HAP-1 (cell line): ENCODE measurements around the gene DCX.

Experiments used
- DNase-seq, 2 experiments: peaks; one replicate each; pipeline ENCODE4 v3.0.0-alpha.2; 2016 to 2020; ENCODE audit warnings: low spot score in 2 of 2
- H3K27me3 ChIP-seq: fragments of 250-450 bp; sonication (Bioruptor Pico); 2 replicates; pipeline ENCODE4 v1.5.1; 2020; ENCODE audit warnings: low read depth, mild to moderate bottlenecking, moderate library complexity
- H3K36me3 ChIP-seq: fragments of 250-450 bp; sonication (Bioruptor Pico); replicated peaks from 2 replicates; pipeline ENCODE4 v1.5.1; 2020; ENCODE audit warnings: mild to moderate bottlenecking
- H3K4me1 ChIP-seq: fragments of 250-450 bp; sonication (Bioruptor Pico); 2 replicates; pipeline ENCODE4 v1.5.1; 2020; ENCODE audit warnings: mild to moderate bottlenecking
- H3K4me3 ChIP-seq: fragments of 250-450 bp; sonication (Bioruptor Pico); 2 replicates; pipeline ENCODE4 v1.5.1; 2020; ENCODE audit warnings: mild to moderate bottlenecking, moderate library complexity
- H3K9me3 ChIP-seq: fragments of 250-450 bp; sonication (Bioruptor Pico); 2 replicates; pipeline ENCODE4 v1.5.1; 2020; ENCODE audit warnings: mild to moderate bottlenecking, moderate library complexity
- in situ Hi-C: fragments of 300-500 bp; cut with MboI; formaldehyde crosslinking; loops from 3 replicates; pipeline ENCODE4 v1.14.3; 2020; ENCODE audit warnings: low sequenced_read_pairs, inconsistent platforms, mixed read lengths

The DCX gene

DNA sequence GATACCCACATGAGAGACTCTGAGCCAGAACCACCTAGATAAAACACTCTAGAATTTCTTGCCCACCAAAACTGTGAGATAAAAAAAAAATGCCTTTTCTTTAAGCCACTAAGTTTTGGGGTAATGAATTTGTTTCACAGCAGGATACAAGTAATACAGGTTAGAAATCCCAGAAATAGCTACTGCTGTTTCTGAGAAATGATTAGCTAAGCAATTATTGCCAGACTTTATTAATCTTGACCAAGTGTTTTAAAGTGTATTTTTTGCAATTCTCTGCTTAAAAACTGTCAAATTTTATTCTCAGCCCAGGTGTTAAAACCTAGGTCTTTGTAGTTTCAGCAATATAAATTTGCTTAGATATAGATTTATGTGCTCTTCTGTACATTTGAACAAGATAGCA lies 83.1 kb downstream of the DCX start:
- Histone ChIP-seq H3K27me3 (no peaks in the 10 kb centered on the region), H3K36me3 (no peaks in the 10 kb centered on the region), H3K9me3 (no peaks in the 10 kb centered on the region), H3K4me1 (peaks cover 8% of the 10 kb centered on the region), H3K4me3 (no peak overlapping the region)
- in situ Hi-C loops: no loop called here
- DNase-seq: no peak

DNA sequence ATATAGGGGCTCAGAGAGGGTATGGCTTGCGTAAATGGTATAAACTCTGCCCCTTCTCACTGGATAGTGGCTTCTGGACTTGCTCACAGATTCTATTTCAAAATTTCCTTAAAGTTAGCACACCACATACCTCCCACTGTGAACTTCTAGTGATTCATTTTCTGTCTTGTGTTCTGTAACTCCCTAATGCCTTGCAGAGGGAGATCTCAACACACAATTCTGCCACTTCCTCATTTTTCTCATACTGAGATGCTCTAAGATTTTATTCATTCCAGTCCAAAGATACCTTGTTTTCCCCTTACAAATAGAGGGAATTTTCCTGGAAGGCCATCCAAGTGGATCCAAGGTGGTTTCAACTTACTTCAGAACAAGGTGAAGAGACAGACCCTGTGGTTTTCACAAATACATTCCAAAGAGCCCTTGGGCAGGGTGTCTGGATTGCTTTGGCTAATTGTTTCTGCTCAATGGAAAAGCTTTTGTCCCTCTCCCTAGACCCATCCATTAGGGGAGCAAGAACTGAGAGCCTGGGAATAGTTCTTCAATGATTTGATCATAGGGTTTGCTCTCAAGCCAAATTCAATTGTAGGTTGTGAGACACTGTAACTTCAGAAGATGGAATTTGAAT lies 89.6 kb downstream of the DCX start:
- peaks cover 7% of the 10 kb centered on the region for H3K27me3 ChIP-seq
- H3K4me3 ChIP-seq: no peak overlapping the region
- no peaks in the 10 kb centered on the region for H3K9me3 ChIP-seq
- in situ Hi-C loops: no loop called here
- H3K4me1 ChIP-seq: peaks cover 8% of the 10 kb centered on the region
- no peak for DNase-seq
- H3K36me3 ChIP-seq: no peaks in the 10 kb centered on the region

DNA sequence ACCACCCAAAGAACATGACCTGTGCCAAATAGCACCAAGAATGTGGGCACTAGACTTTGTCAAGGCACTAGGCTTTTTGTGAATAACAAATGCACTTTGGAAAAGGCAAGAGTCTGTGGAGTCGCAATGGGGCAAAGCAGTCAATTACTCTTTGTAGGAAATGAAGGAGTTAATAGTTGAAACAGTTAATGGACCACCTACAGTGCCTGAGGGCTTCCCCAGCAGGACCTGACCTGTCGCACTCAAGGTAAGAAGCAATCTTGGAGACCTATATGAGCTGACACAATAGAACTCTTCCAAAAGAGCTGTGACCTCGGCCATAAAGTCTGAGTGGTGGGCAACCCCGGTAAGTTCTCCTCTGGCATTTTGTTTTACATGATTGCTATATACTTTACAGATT lies 92.5 kb downstream of the DCX start:
- H3K4me1 ChIP-seq: no peaks in the 10 kb centered on the region
- no peak for DNase-seq
- in situ Hi-C loops: no loop called here
- H3K27me3 ChIP-seq: peaks cover 7% of the 10 kb centered on the region
- H3K36me3 ChIP-seq: no peaks in the 10 kb centered on the region
- H3K9me3 ChIP-seq: no peaks in the 10 kb centered on the region
- no peak overlapping the region for H3K4me3 ChIP-seq

GRCh38 chrX:111318901-111319300 lies 93.1 kb downstream of the DCX start:
- H3K36me3 ChIP-seq: no peaks in the 10 kb centered on the region
- peaks cover 7% of the 10 kb centered on the region for H3K27me3 ChIP-seq
- no peak overlapping the region for H3K4me3 ChIP-seq
- in situ Hi-C loops: no loop called here
- H3K9me3 ChIP-seq: no peaks in the 10 kb centered on the region
- H3K4me1 ChIP-seq: no peaks in the 10 kb centered on the region
- DNase-seq: no peak

GRCh38 chrX:111309083-111309482 lies 102.9 kb downstream of the DCX start:
- in situ Hi-C loops: no loop called here
- no peaks in the 10 kb centered on the region for H3K27me3 ChIP-seq
- H3K4me3 ChIP-seq: no peak overlapping the region
- H3K36me3 ChIP-seq: no peaks in the 10 kb centered on the region
- DNase-seq: no peak
- no peaks in the 10 kb centered on the region for H3K4me1 ChIP-seq
- H3K9me3 ChIP-seq: no peaks in the 10 kb centered on the region

GRCh38 chrX:111308039-111308438 lies 104.0 kb downstream of the DCX start:
- Histone ChIP-seq H3K9me3 (no peaks in the 10 kb centered on the region), H3K4me3 (no peak overlapping the region), H3K27me3 (no peaks in the 10 kb centered on the region), H3K4me1 (no peaks in the 10 kb centered on the region), H3K36me3 (no peaks in the 10 kb centered on the region)
- in situ Hi-C loops: no loop called here
- DNase-seq: no peak

GRCh38 chrX:111302284-111302683 lies 109.7 kb downstream of the DCX start:
- in situ Hi-C loops: no loop called here
- no peak for DNase-seq
- no peaks in the 10 kb centered on the region for H3K9me3 ChIP-seq
- H3K4me1 ChIP-seq: peaks cover 2% of the 10 kb centered on the region; the same call in 1 of the 2 replicates
- no peaks in the 10 kb centered on the region for H3K27me3 ChIP-seq
- H3K36me3 ChIP-seq: no peaks in the 10 kb centered on the region
- H3K4me3 ChIP-seq: no peak overlapping the region

GRCh38 chrX:111288841-111289240 lies 123.2 kb downstream of the DCX start:
- Histone ChIP-seq H3K9me3 (no peaks in the 10 kb centered on the region), H3K36me3 (no peaks in the 10 kb centered on the region), H3K27me3 (no peaks in the 10 kb centered on the region), H3K4me3 (no peak overlapping the region), H3K4me1 (no peaks in the 10 kb centered on the region)
- in situ Hi-C loops: no loop called here
- DNase-seq: no peak

GRCh38 chrX:111284631-111285293 lies 127.2 kb downstream of the DCX start:
- no peak for DNase-seq
- Histone ChIP-seq H3K4me1 (no peaks in the 10 kb centered on the region), H3K9me3 (no peaks in the 10 kb centered on the region), H3K4me3 (no peak overlapping the region), H3K27me3 (0 out of 2 replicates have a peak, but pooled peaks cover 2% of the 10 kb centered on the region), H3K36me3 (no peaks in the 10 kb centered on the region)
- in situ Hi-C loops: no loop called here

GRCh38 chrX:111283446-111283845 lies 128.5 kb downstream of the DCX start:
- in situ Hi-C loops: no loop called here
- 0 out of 2 replicates have a peak, but pooled peaks cover 2% of the 10 kb centered on the region for H3K27me3 ChIP-seq
- H3K4me1 ChIP-seq: no peaks in the 10 kb centered on the region
- H3K4me3 ChIP-seq: no peak overlapping the region
- no peak for DNase-seq
- no peaks in the 10 kb centered on the region for H3K9me3 ChIP-seq
- H3K36me3 ChIP-seq: no peaks in the 10 kb centered on the region

- Histone ChIP-seq H3K36me3 (no peaks in the 10 kb centered on the region), H3K9me3 (no peaks in the 10 kb centered on the region), H3K4me3 (no peak overlapping the region), H3K4me1 (no peaks in the 10 kb centered on the region), H3K27me3 (0 out of 2 replicates have a peak, but pooled peaks cover 2% of the 10 kb centered on the region)
- no peak for DNase-seq
- in situ Hi-C loops: no loop called here
These were observed 129.0 kb downstream of the DCX start for GRCh38 chrX:111282991-111283390.

GRCh38 chrX:111282139-111282538 lies 129.9 kb downstream of the DCX start:
- H3K27me3 ChIP-seq: 0 out of 2 replicates have a peak, but pooled peaks cover 2% of the 10 kb centered on the region
- DNase-seq: no peak
- H3K4me1 ChIP-seq: no peaks in the 10 kb centered on the region
- no peaks in the 10 kb centered on the region for H3K9me3 ChIP-seq
- in situ Hi-C loops: no loop called here
- H3K36me3 ChIP-seq: no peaks in the 10 kb centered on the region
- H3K4me3 ChIP-seq: no peak overlapping the region

GRCh38 chrX:111270339-111270738 lies 141.7 kb downstream of the DCX start, which contains the start of gene CAPN6:
TSS of gene CAPN6 (minus strand) at chrX:111270483. CDS start at chrX:111263936, 6,547 bp downstream.
- peak in 1 of 2 experiments; percentile 32 for DNase-seq
- no peaks in the 10 kb centered on the region for H3K9me3 ChIP-seq
- in situ Hi-C loops: loop anchor here (25.0 kb wide), 1 partner anchor 167 kb away; no protein-coding TSS in a partner anchor
- H3K4me1 ChIP-seq: no peaks in the 10 kb centered on the region
- H3K27me3 ChIP-seq: peaks cover 3% of the 10 kb centered on the region; the same call in 1 of the 2 replicates
- H3K36me3 ChIP-seq: no peaks in the 10 kb centered on the region
- H3K4me3 ChIP-seq: no peak within 1 kb of the TSS

DNA sequence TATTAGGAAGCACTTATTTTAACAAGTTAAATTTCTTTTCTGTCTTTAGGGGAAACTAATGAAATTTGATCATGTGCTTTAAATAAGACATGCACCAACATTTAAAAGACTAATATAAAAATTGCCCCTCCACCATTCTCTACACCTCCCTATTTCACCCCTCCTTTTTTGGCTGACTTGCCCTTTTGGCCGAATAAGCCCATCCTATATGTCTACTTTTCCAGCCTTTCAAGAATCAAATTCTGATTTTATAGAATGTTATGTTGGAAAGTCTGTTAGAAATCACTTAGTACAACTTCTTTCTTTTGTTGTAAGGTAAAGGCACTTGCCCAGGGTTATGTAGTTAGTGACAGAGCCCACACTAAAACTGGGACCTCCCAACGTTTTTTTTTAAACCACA lies 143.5 kb downstream of the DCX start:
- in situ Hi-C loops: loop anchor here (25.0 kb wide), 1 partner anchor 169 kb away; no protein-coding TSS in a partner anchor
- Histone ChIP-seq H3K9me3 (no peaks in the 10 kb centered on the region), H3K4me3 (no peak overlapping the region), H3K4me1 (no peaks in the 10 kb centered on the region), H3K36me3 (no peaks in the 10 kb centered on the region), H3K27me3 (peaks cover 3% of the 10 kb centered on the region; the same call in 1 of the 2 replicates)
- DNase-seq: no peak
